ENCODE measurements around the gene OIP5.
"Not testable (repeated sequence)": the region's sequence is repeated elsewhere in the genome, so short reads cannot be mapped to it uniquely, and the experiment has no call there.

DNA sequence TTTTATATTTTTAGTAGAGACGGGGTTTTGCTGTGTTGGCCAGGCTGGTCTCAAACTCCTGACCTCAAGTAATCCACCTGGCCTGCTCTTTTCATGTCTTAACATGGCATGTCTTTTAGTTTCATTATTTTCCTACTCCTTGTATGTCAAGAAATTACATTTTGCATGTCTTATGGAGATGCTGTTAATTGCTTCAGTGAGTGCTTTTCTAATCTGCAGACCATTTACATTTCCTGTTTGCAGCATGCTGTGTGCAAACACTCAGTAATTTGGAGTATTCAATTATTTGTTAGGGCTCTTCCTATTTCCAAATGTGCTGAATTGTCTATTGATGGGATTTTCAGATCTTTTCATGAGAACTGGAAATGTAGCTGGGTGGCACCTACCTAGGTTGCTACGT, 31.3 kb downstream of the OIP5 start:
- TF ChIP-seq, protein P1, sequence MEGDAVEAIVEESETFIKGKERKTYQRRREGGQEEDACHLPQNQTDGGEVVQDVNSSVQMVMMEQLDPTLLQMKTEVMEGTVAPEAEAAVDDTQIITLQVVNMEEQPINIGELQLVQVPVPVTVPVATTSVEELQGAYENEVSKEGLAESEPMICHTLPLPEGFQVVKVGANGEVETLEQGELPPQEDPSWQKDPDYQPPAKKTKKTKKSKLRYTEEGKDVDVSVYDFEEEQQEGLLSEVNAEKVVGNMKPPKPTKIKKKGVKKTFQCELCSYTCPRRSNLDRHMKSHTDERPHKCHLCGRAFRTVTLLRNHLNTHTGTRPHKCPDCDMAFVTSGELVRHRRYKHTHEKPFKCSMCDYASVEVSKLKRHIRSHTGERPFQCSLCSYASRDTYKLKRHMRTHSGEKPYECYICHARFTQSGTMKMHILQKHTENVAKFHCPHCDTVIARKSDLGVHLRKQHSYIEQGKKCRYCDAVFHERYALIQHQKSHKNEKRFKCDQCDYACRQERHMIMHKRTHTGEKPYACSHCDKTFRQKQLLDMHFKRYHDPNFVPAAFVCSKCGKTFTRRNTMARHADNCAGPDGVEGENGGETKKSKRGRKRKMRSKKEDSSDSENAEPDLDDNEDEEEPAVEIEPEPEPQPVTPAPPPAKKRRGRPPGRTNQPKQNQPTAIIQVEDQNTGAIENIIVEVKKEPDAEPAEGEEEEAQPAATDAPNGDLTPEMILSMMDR (conservative IDR thresholded peaks at IDR 0.05), result not testable (repeated sequence)
- not testable (repeated sequence) for TF ChIP-seq ZFX (IDR thresholded peaks at IDR 0.05)

Data from C4-2B (cell line).